ENCODE results near the gene PTCH2. TPM values are rescaled to one million over a fixed set of nuclear protein-coding genes. Genes with fewer than 3 reads are reported as not detected.

The PTCH2 gene
- total RNA-seq, 2 donors from 2014 or later: 1.5 to 1.6 TPM

GRCh38 chr1:44790968-44791801, 51.9 kb downstream of the PTCH2 start:
- 87 to 93% methylated on average over 4 to 7 of the region's 7 CpGs for WGBS, 2 experiments (ENCODE audit: insufficient coverage in 1 of 2, insufficient read length in 1 of 2)
- Histone ChIP-seq H3K4me1 (ENCODE audit: control insufficient read depth, insufficient read depth, low read length) (peaks cover 10% of the 10 kb centered on the region), H3K27me3 (ENCODE audit: control insufficient read depth, insufficient read depth, low read length, poor library complexity, severe bottlenecking) (peaks cover 7% of the 10 kb centered on the region), H3K36me3 (ENCODE audit: control insufficient read depth, insufficient read depth, low read length) (no peaks in the 10 kb centered on the region), H3K9me3 (ENCODE audit: control insufficient read depth, low read length) (no peaks in the 10 kb centered on the region), H3K9ac (ENCODE audit: extremely low read depth, low read length, poor library complexity, severe bottlenecking) (no peak overlapping the region), H3K4me3 (ENCODE audit: low read length) (no peak overlapping the region), H3K27ac (ENCODE audit: low read depth, low read length) (peak overlapping the region; percentile 53)
- H3K4me3 Mint-ChIP-seq: no peak overlapping the region
- H3K27ac Mint-ChIP-seq: peak overlapping the region; percentile 55
- H3K4me1 Mint-ChIP-seq: peaks cover 19% of the 10 kb centered on the region
- no peaks in the 10 kb centered on the region for H3K36me3 Mint-ChIP-seq (ENCODE audit: low read depth)
- H3K27me3 Mint-ChIP-seq (ENCODE audit: insufficient read depth): peaks cover 4% of the 10 kb centered on the region
- DNase-seq: peak; percentile 57
- no peak for TF ChIP-seq CTCF (conservative IDR thresholded peaks at IDR 0.05)
- no peaks in the 10 kb centered on the region for H3K9me3 Mint-ChIP-seq

- H3K27me3 Mint-ChIP-seq (ENCODE audit: insufficient read depth): peaks cover 10% of the 10 kb centered on the region
- H3K4me1 Mint-ChIP-seq: peaks cover 20% of the 10 kb centered on the region
- H3K36me3 Mint-ChIP-seq (ENCODE audit: low read depth): no peaks in the 10 kb centered on the region
- H3K4me1 ChIP-seq (ENCODE audit: control insufficient read depth, insufficient read depth, low read length): peaks cover 8% of the 10 kb centered on the region
- H3K9ac ChIP-seq (ENCODE audit: extremely low read depth, low read length, poor library complexity, severe bottlenecking): no peak within 1 kb of the TSS
- no peak within 1 kb of the TSS for H3K27ac Mint-ChIP-seq
- no peak within 1 kb of the TSS for H3K4me3 Mint-ChIP-seq
- DNase-seq: no peak
- no peaks in the 10 kb centered on the region for H3K9me3 Mint-ChIP-seq
- TF ChIP-seq CTCF (conservative IDR thresholded peaks at IDR 0.05): no peak
- WGBS, 2 experiments (ENCODE audit: insufficient coverage in 1 of 2, insufficient read length in 1 of 2): 92 to 93% methylated on average over 5 to 9 of the region's 9 CpGs
- no peak within 1 kb of the TSS for H3K27ac ChIP-seq (ENCODE audit: low read depth, low read length)
- no peaks in the 10 kb centered on the region for H3K36me3 ChIP-seq (ENCODE audit: control insufficient read depth, insufficient read depth, low read length)
- no peak within 1 kb of the TSS for H3K4me3 ChIP-seq (ENCODE audit: low read length)
- H3K27me3 ChIP-seq (ENCODE audit: control insufficient read depth, insufficient read depth, low read length, poor library complexity, severe bottlenecking): peaks cover 20% of the 10 kb centered on the region
- no peaks in the 10 kb centered on the region for H3K9me3 ChIP-seq (ENCODE audit: control insufficient read depth, low read length)
Measured at GRCh38 chr1:44788120-44788860, 54.8 kb downstream of the PTCH2 start, which contains the start of gene BEST4. Gene BEST4, minus strand, starts transcription at chr1:44788170. Its CDS starts 465 bp downstream, at chr1:44787705.

- H3K27me3 Mint-ChIP-seq (ENCODE audit: insufficient read depth): peaks cover 10% of the 10 kb centered on the region
- H3K36me3 ChIP-seq (ENCODE audit: control insufficient read depth, insufficient read depth, low read length): no peaks in the 10 kb centered on the region
- H3K36me3 Mint-ChIP-seq (ENCODE audit: low read depth): no peaks in the 10 kb centered on the region
- 94 to 100% methylated on average over 7 to 10 of the region's 10 CpGs for WGBS, 2 experiments (ENCODE audit: insufficient coverage in 1 of 2, insufficient read length in 1 of 2)
- peaks cover 20% of the 10 kb centered on the region for H3K27me3 ChIP-seq (ENCODE audit: control insufficient read depth, insufficient read depth, low read length, poor library complexity, severe bottlenecking)
- no peak overlapping the region for H3K4me3 Mint-ChIP-seq
- H3K9ac ChIP-seq (ENCODE audit: extremely low read depth, low read length, poor library complexity, severe bottlenecking): no peak overlapping the region
- H3K4me1 ChIP-seq (ENCODE audit: control insufficient read depth, insufficient read depth, low read length): peaks cover 5% of the 10 kb centered on the region
- H3K4me3 ChIP-seq (ENCODE audit: low read length): no peak overlapping the region
- H3K9me3 Mint-ChIP-seq: no peaks in the 10 kb centered on the region
- no peaks in the 10 kb centered on the region for H3K9me3 ChIP-seq (ENCODE audit: control insufficient read depth, low read length)
- H3K27ac ChIP-seq (ENCODE audit: low read depth, low read length): no peak overlapping the region
- H3K27ac Mint-ChIP-seq: no peak overlapping the region
- no peak for TF ChIP-seq CTCF (conservative IDR thresholded peaks at IDR 0.05)
- peak; percentile 40 for DNase-seq
- H3K4me1 Mint-ChIP-seq: peaks cover 16% of the 10 kb centered on the region
Measured at GRCh38 chr1:44787506-44787905, 55.5 kb downstream of the PTCH2 start.

Measured in endodermal cell (in vitro differentiated cells).